Measurements from ENCODE around the gene TUSC7. TPM values are rescaled to one million over a fixed set of nuclear protein-coding genes. Genes with fewer than 3 reads are reported as not detected.

TUSC7 gene
- not detected for total RNA-seq

DNA sequence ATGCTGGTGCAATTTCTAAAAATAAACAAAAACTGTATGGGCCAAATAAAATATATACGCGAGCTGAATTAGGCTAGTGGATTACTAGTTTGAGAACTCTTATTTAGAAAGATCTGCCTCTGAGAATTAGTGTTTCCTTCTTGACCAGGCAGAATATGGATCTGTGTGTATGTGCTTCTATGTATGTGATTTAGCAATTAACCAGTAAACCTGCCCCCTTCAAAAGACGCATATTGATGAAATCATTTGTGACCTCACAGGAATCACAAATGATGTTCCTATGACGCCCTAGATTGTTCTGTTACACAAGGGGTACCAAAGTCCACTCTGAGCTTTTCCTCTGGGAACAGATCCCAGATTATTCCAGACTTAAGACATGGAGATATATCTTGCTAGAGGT lies at the start of gene TUSC7:
Gene TUSC7, plus strand, starts transcription at position 301 of the 400 bp plus-strand sequence.
- CTCF ChIA-PET: interaction anchor here (0.6 kb wide), 1 partner anchor 33 kb away, joined by 3 read pairs; no protein-coding TSS in a partner anchor
- Mint-ChIP-seq H3K27me3 (ENCODE audit: low read depth) (no peaks in the 10 kb centered on the region), H3K9me3 (peaks cover 2% of the 10 kb centered on the region), H3K36me3 (ENCODE audit: low read depth) (no peaks in the 10 kb centered on the region), H3K4me3 (no peak within 1 kb of the TSS), H3K27ac (no peak within 1 kb of the TSS), H3K4me1 (ENCODE audit: low read depth) (no peaks in the 10 kb centered on the region)
- no peak for DNase-seq
- intact Hi-C loops (cut with micrococcal nuclease): no loop called here

DNA sequence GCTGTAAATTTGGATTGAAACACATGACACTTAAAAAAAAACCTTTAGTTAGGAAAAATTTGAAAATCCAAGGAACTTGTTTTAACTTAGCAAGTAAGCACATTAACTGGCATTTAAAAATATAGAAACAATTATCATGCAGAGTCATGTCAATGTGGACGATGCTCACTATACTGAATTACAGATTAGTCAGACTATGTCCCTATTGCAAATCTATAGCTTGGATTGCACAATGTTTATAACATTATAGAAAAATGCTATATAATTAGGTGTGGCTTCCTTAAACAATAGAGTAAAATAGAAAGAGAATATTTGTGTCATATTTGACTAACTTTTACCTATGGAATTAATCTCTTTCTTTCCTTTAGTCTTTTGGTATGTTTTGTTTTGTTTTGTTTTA lies 48.4 kb upstream of the TUSC7 start:
- no peak overlapping the region for H3K4me3 Mint-ChIP-seq
- no peaks in the 10 kb centered on the region for H3K4me1 Mint-ChIP-seq (ENCODE audit: low read depth)
- no peak for DNase-seq

DNA sequence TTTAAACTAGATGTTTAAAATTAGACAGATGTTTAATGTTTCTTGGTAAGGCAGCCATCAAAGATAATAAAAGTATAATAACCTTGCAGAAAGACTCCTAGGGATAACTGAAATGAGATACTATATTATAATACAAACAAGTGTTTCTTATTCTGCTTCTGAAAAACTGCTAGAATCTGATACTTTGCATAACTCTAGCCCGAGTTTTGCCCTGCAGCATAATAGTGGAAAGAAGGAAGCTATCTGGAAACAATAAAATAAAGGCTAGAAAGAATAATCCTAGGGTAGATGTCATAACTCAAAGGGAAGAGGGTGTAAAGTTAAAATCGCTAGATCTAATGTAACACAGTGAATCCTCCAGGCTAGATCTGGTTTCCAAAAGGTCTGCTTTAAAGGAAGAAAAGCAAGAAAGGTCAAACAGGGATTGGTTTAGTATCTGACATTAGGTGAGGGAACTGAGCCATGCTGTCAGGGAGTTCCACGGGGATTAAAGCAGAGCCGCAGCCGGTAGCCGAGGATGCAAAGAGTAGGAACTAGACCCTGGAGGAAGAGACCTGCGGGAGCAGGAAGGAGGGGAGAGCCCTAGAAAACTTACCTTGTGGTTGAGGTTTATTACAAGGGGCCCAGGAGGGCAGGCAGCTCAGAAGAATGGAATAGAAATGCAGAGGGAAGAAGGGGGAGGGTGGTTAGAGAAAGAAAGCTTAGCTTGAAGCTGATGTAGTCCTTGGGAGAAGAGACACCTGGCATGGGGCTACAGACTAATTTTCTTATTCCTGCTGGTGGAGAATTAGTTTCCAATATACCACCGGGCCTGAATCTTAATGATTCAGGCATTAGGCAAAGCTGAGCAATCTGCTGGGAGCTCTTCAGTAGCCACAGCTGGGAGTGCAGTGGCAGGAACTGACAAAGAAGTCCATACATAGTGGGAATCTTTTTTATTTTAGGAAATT lies 46.1 kb upstream of the TUSC7 start:
- no peak overlapping the region for H3K27ac Mint-ChIP-seq
- peaks cover 3% of the 10 kb centered on the region for H3K27me3 Mint-ChIP-seq (ENCODE audit: low read depth)
- H3K9me3 Mint-ChIP-seq: peaks cover 2% of the 10 kb centered on the region
- intact Hi-C loops (cut with micrococcal nuclease): no loop called here
- CTCF ChIA-PET: no interaction called here
- no peaks in the 10 kb centered on the region for H3K4me1 Mint-ChIP-seq (ENCODE audit: low read depth)
- H3K36me3 Mint-ChIP-seq (ENCODE audit: low read depth): no peaks in the 10 kb centered on the region
- DNase-seq: no peak
- H3K4me3 Mint-ChIP-seq: no peak overlapping the region

More for the DNA sequence above, 48.4 kb upstream of the TUSC7 start:
- peaks cover 2% of the 10 kb centered on the region for H3K9me3 Mint-ChIP-seq
- intact Hi-C loops (cut with micrococcal nuclease): no loop called here
- CTCF ChIA-PET: interaction anchor here (0.5 kb wide), 1 partner anchor 9 kb away, joined by 3 read pairs; no protein-coding TSS in a partner anchor
- no peak overlapping the region for H3K27ac Mint-ChIP-seq
- H3K36me3 Mint-ChIP-seq (ENCODE audit: low read depth): no peaks in the 10 kb centered on the region
- peaks cover 5% of the 10 kb centered on the region for H3K27me3 Mint-ChIP-seq (ENCODE audit: low read depth)

DNA sequence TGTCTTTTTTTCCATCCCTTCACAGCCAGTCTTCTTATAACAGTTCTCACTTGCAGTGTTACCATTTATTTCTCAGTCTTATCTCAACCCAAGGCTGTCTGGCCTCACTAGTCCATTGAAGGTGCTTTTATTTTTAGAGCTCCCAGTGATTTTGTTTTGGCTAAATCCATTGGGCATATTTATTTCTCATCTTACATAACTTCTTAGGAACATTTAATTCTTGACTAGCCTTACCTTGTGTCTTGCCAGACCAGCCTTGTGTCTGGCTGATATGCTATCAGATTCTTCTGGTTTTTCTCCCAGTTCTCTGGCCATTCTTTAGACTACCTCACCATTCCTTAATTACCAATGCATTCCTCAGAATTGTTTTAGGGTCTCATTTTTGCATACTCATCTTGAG lies 42.3 kb upstream of the TUSC7 start:
- Mint-ChIP-seq H3K27ac (no peak overlapping the region), H3K9me3 (peaks cover 2% of the 10 kb centered on the region), H3K36me3 (ENCODE audit: low read depth) (no peaks in the 10 kb centered on the region), H3K27me3 (ENCODE audit: low read depth) (peaks cover 3% of the 10 kb centered on the region), H3K4me3 (no peak overlapping the region), H3K4me1 (ENCODE audit: low read depth) (no peaks in the 10 kb centered on the region)
- DNase-seq: no peak
- CTCF ChIA-PET: no interaction called here
- intact Hi-C loops (cut with micrococcal nuclease): no loop called here

DNA sequence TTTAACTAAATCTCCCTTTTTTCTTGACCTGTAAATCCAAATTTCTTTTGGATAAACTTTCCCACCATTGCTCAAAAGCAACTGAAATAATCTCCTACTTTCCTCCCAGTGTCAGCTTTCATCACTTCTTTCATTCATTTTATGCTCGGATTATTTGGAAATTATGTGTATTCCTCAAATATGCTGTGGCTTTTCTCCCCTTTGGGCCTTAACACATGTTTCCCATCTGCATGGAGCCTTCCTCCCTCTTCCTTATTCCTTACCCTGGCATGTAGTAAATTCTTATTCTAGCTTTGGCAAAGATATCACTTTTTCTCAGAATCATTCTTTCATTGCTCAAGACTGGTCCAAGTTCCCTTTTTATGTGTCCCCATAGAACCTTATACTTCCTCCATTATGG lies 41.8 kb upstream of the TUSC7 start:
- no peak overlapping the region for H3K4me3 Mint-ChIP-seq
- H3K36me3 Mint-ChIP-seq (ENCODE audit: low read depth): no peaks in the 10 kb centered on the region
- H3K27ac Mint-ChIP-seq: no peak overlapping the region
- no peak for DNase-seq
- H3K9me3 Mint-ChIP-seq: peaks cover 2% of the 10 kb centered on the region
- intact Hi-C loops (cut with micrococcal nuclease): no loop called here
- H3K27me3 Mint-ChIP-seq (ENCODE audit: low read depth): peaks cover 3% of the 10 kb centered on the region
- CTCF ChIA-PET: no interaction called here
- H3K4me1 Mint-ChIP-seq (ENCODE audit: low read depth): no peaks in the 10 kb centered on the region

DNA sequence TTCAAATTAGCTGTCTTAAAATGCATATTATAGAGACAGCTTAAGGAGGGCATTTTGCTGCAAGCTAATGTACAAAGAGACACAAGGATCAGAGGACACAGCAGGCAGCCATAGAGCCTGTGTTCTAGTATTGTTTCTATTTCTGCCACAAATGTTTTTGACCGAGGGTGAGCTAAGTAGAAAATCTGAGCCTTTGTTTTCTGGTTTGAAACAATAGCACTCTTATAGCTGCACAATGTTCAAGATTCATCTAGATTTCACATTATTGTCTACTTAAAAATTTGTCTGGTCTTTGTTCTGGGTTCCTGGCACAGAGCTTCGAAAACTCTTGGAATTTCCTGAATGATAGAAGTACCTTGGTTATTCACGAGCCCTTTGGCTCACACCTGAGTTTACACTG lies 40.0 kb upstream of the TUSC7 start:
- CTCF ChIA-PET: no interaction called here

DNA sequence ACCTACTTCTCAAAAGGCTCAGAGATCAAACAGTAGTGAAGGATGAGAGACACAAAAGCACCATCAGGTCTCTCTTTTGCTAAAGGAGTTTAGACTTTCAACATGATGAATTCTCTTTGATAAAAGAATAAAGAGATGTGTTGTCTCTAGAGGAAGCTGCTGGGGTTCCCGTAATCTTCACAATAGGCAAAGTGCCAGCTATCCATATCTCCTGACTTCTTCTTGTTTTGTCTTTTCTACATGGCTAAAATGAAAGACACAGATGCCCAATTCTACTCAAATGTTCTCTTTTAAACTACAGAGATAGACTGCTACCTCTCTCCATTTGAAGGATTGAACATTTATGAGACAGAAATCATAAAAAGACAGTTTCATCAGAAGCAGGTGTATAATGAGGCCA lies 38.4 kb upstream of the TUSC7 start:
- Mint-ChIP-seq H3K4me1 (ENCODE audit: low read depth) (no peaks in the 10 kb centered on the region), H3K36me3 (ENCODE audit: low read depth) (no peaks in the 10 kb centered on the region), H3K9me3 (no peaks in the 10 kb centered on the region), H3K27me3 (ENCODE audit: low read depth) (no peaks in the 10 kb centered on the region), H3K27ac (no peak overlapping the region), H3K4me3 (no peak overlapping the region)
- intact Hi-C loops (cut with micrococcal nuclease): no loop called here
- no peak for DNase-seq
- CTCF ChIA-PET: interaction anchor here (0.8 kb wide), 1 partner anchor 10 kb away, joined by 3 read pairs; no protein-coding TSS in a partner anchor

More for the DNA sequence above, 40.0 kb upstream of the TUSC7 start:
- no peaks in the 10 kb centered on the region for H3K27me3 Mint-ChIP-seq (ENCODE audit: low read depth)
- H3K9me3 Mint-ChIP-seq: no peaks in the 10 kb centered on the region
- no peak for DNase-seq
- H3K27ac Mint-ChIP-seq: no peak overlapping the region
- intact Hi-C loops (cut with micrococcal nuclease): no loop called here
- no peaks in the 10 kb centered on the region for H3K4me1 Mint-ChIP-seq (ENCODE audit: low read depth)
- no peak overlapping the region for H3K4me3 Mint-ChIP-seq
- H3K36me3 Mint-ChIP-seq (ENCODE audit: low read depth): no peaks in the 10 kb centered on the region

DNA sequence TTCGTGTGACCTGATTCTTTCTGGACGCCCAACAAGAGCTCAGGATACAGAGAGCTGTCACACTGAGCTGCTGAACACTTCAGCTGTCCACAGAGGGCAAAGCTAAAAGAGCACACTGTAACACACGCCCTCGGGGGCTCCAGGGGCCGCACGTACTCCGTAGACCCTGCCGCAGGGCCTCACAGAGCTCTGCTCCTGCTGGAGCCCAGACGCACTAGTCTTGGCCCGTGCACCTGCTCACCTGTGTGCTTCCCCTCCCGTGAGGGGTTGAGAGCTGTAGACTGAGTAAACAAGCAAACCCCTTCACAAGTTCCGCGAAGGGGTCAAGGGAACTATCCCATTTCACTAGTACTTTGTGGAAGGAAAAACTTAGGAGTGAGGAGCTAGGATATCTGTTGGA lies 30.7 kb upstream of the TUSC7 start:
- H3K36me3 Mint-ChIP-seq (ENCODE audit: low read depth): no peaks in the 10 kb centered on the region
- intact Hi-C loops (cut with micrococcal nuclease): no loop called here
- H3K9me3 Mint-ChIP-seq: peaks cover 2% of the 10 kb centered on the region
- no peaks in the 10 kb centered on the region for H3K27me3 Mint-ChIP-seq (ENCODE audit: low read depth)
- no peak overlapping the region for H3K27ac Mint-ChIP-seq
- CTCF ChIA-PET: no interaction called here
- no peak overlapping the region for H3K4me3 Mint-ChIP-seq
- DNase-seq: no peak
- H3K4me1 Mint-ChIP-seq (ENCODE audit: low read depth): no peaks in the 10 kb centered on the region

DNA sequence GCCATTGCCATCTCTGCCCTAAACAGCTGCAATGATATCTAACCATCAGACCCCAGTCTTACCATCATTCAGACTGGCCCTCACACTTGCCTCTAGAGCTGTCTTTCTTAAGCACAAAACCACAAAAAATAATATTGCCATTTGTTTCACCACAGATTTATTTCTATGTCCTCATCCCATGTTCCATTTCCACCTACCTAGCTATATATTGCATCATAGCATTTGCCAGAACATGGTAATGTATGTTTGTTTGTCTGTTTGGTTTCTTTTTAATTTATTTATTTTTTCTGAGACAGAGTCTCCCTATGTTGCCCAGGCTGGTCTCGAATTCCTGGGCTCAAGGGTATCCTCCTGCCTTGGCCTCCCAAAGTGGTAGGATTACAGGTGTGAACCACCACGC lies 18.5 kb upstream of the TUSC7 start:
- H3K27ac Mint-ChIP-seq: no peak overlapping the region
- intact Hi-C loops (cut with micrococcal nuclease): no loop called here
- CTCF ChIA-PET: no interaction called here
- no peaks in the 10 kb centered on the region for H3K27me3 Mint-ChIP-seq (ENCODE audit: low read depth)
- no peaks in the 10 kb centered on the region for H3K4me1 Mint-ChIP-seq (ENCODE audit: low read depth)
- no peak for DNase-seq
- no peaks in the 10 kb centered on the region for H3K36me3 Mint-ChIP-seq (ENCODE audit: low read depth)
- H3K9me3 Mint-ChIP-seq: no peaks in the 10 kb centered on the region
- H3K4me3 Mint-ChIP-seq: no peak overlapping the region

DNA sequence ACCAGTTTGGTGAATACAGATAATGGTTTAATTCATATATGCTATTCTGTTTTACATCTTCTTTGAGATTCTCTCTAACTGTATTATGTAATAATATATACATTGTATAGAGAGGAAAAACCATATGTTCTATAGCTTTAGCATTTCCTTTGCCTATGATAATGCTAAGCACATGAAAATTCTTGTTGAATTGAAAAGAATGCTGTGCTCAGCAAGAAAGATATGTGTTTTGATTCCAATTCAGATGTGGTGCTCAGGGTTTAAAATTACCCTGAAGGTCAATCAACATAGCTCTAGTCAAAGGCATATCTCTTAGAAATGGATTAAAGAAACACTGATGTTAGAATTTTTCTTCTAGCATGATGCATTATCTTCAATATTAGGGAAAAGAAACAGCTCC lies 8.5 kb upstream of the TUSC7 start:
- Mint-ChIP-seq H3K36me3 (ENCODE audit: low read depth) (no peaks in the 10 kb centered on the region), H3K4me3 (no peak overlapping the region), H3K27ac (no peak overlapping the region), H3K4me1 (ENCODE audit: low read depth) (no peaks in the 10 kb centered on the region), H3K9me3 (peaks cover 4% of the 10 kb centered on the region), H3K27me3 (ENCODE audit: low read depth) (no peaks in the 10 kb centered on the region)
- intact Hi-C loops (cut with micrococcal nuclease): no loop called here
- DNase-seq: no peak
- CTCF ChIA-PET: no interaction called here

DNA sequence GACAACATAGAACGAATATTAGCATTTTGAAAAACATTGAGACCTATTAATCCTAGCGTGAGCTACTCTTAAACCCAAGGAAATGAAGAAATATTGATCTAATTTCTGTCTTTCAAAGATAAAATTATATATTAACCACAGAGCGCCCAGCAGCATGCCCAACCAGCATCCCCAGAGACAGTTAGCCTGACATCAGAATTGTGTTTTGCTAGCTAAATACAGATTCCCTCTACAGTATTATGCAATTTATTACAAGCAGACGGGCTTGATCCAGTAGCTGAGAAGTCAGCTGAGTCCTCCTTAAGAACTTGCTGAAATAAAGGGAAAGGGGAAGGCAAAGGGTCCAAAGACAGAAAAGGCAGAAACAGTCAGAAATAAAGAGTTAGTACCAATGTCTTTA lies 7.2 kb upstream of the TUSC7 start:
- CTCF ChIA-PET: interaction anchor here (0.6 kb wide), 1 partner anchor 213 kb away, joined by 3 read pairs; no protein-coding TSS in a partner anchor
- Mint-ChIP-seq H3K4me3 (no peak overlapping the region), H3K27ac (no peak overlapping the region), H3K4me1 (ENCODE audit: low read depth) (no peaks in the 10 kb centered on the region), H3K27me3 (ENCODE audit: low read depth) (no peaks in the 10 kb centered on the region), H3K36me3 (ENCODE audit: low read depth) (no peaks in the 10 kb centered on the region), H3K9me3 (peaks cover 2% of the 10 kb centered on the region)
- DNase-seq: no peak
- intact Hi-C loops (cut with micrococcal nuclease): no loop called here

DNA sequence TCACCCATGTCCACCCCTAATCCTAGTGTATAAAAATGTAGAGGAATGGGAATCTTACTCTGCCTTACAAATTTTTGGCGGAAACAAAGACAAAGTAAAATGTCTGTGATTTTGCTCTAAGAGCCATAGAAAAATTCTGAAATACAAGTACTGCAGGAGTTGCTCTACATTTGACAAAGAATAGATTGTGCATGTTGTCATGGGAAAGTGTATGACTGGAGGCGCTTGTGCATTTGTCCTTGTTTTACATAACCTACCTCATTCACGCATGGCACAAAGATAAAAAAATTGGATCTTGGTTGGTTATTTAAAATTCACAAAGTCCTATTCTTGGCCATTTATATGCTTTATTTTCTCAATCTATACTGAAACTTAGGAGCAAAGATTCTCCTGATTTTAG lies 2.0 kb upstream of the TUSC7 start:
- no peaks in the 10 kb centered on the region for H3K36me3 Mint-ChIP-seq (ENCODE audit: low read depth)
- H3K4me1 Mint-ChIP-seq (ENCODE audit: low read depth): no peaks in the 10 kb centered on the region
- intact Hi-C loops (cut with micrococcal nuclease): no loop called here
- DNase-seq: no peak
- H3K9me3 Mint-ChIP-seq: peaks cover 2% of the 10 kb centered on the region
- H3K27me3 Mint-ChIP-seq (ENCODE audit: low read depth): no peaks in the 10 kb centered on the region
- H3K4me3 Mint-ChIP-seq: no peak overlapping the region
- H3K27ac Mint-ChIP-seq: no peak overlapping the region
- CTCF ChIA-PET: no interaction called here

DNA sequence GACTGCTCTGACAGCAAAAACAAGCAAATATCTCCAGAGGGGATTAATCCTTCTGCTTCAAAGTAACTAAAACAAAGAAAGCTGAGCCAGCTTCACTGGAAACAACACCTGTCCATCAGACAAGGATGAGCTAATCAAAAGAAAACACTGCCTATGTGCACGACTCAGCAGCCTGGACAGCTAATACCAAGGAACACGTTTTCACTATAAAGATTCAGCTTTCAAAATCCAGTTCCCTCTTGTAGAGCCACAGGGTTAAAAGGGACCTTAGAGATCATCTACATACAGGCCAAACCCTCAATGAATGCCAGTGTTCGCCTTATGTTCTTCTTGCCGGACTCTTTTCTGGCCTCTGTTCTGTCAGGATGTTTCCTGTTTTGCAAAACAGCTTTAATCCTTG lies 6.9 kb downstream of the TUSC7 start:
- Mint-ChIP-seq H3K9me3 (no peaks in the 10 kb centered on the region), H3K4me3 (no peak overlapping the region), H3K4me1 (ENCODE audit: low read depth) (no peaks in the 10 kb centered on the region), H3K27ac (no peak overlapping the region), H3K36me3 (ENCODE audit: low read depth) (no peaks in the 10 kb centered on the region), H3K27me3 (ENCODE audit: low read depth) (no peaks in the 10 kb centered on the region)
- DNase-seq: no peak
- CTCF ChIA-PET: no interaction called here
- intact Hi-C loops (cut with micrococcal nuclease): no loop called here
